Kidney epithelial cell (primary cell): ENCODE results near the gene OSBPL5. TPM values are rescaled to one million over a fixed set of nuclear protein-coding genes. Genes with fewer than 3 reads are reported as not detected.

Source experiments
- DNase-seq: peaks from one replicate; pipeline ENCODE4 v3.0.0-alpha.2; 2010; ENCODE audit warnings: low read depth
- H3K27me3 ChIP-seq: 2 replicates; pipeline ENCODE4 v1.6.0; 2011; ENCODE audit warnings: low read length; ENCODE audit not compliant: control insufficient read depth, insufficient read depth
- H3K36me3 ChIP-seq: 2 replicates; pipeline ENCODE4 v1.5.1; 2011; ENCODE audit warnings: low read length; ENCODE audit not compliant: control insufficient read depth, insufficient read depth
- H3K4me3 ChIP-seq: 2 replicates; pipeline ENCODE4 v1.5.1; 2011; ENCODE audit warnings: low read depth, mild to moderate bottlenecking, control low read depth, low read length
- total RNA-seq: library from RNA; depleted of rRNA; stranded (reverse); fragments of >200 nt; gene quantifications from 2 replicates; pipeline ENCODE4 v1.2.3, GENCODE V29; 2015
- TF ChIP-seq, protein P1 (sequence below): IDR thresholded peaks from 2 replicates; pipeline ENCODE4 v1.5.1; 2011; ENCODE audit warnings: mild to moderate bottlenecking, moderate library complexity, low read length, control low read depth, inconsistent platforms; ENCODE audit not compliant: insufficient read depth, poor library complexity, severe bottlenecking

OSBPL5 gene
- total RNA-seq, 1 donor from 2014 or later = 10.2 TPM

DNA sequence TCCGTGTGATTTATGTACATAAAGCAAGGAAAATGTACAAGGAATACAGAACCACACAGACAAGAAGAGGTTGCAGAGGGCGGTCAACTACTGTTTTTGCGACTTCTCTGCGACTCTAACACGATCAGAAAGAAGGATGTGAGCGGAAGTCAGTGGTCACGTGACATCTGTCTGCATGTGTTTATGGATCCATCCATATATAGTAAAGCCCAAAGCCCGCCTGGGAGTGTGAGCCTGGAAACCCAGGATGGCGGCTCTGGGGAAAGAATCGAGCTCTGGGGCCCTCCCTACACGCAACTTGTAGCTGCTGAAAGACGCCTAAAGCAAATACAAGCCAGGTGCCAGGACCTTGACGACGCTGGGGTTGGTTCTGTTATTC is 8.8 kb downstream of the OSBPL5 start:
- no peak for DNase-seq
- TF ChIP-seq, protein P1, sequence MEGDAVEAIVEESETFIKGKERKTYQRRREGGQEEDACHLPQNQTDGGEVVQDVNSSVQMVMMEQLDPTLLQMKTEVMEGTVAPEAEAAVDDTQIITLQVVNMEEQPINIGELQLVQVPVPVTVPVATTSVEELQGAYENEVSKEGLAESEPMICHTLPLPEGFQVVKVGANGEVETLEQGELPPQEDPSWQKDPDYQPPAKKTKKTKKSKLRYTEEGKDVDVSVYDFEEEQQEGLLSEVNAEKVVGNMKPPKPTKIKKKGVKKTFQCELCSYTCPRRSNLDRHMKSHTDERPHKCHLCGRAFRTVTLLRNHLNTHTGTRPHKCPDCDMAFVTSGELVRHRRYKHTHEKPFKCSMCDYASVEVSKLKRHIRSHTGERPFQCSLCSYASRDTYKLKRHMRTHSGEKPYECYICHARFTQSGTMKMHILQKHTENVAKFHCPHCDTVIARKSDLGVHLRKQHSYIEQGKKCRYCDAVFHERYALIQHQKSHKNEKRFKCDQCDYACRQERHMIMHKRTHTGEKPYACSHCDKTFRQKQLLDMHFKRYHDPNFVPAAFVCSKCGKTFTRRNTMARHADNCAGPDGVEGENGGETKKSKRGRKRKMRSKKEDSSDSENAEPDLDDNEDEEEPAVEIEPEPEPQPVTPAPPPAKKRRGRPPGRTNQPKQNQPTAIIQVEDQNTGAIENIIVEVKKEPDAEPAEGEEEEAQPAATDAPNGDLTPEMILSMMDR = no peak
- H3K4me3 ChIP-seq = no peak overlapping the region
- H3K36me3 ChIP-seq = no peaks in the 10 kb centered on the region
- H3K27me3 ChIP-seq = no peaks in the 10 kb centered on the region

DNA sequence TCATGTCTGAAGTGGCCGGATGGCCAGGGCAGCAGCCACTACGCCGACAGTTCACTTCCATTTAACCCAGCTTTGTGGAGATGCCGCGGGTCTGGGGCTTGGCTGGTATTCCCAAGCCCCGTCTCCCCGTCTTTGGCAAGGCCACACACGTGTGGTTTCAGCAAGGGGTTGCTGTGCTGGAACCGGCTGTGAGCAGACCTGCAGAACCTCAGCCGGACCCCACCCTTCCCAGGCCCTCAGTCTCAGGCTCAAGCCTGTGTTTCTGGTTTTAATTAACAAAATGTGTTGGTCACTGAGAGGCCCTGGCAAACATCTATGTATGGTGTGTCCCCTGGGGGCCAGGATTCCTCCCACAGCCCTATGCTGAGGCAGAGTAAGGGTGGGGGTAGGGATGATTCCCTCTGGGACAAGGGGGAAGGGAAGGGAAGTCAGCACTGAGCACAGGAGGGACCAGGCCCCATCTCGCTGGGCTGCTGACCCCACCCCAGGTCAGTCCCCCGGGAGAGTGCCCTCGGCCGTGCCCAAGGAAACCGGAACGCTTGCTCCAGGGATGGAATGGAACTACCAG is 9.3 kb downstream of the OSBPL5 start:
- DNase-seq = no peak
- H3K27me3 ChIP-seq = no peaks in the 10 kb centered on the region
- no peaks in the 10 kb centered on the region for H3K36me3 ChIP-seq
- TF ChIP-seq, protein P1 = no peak
- no peak overlapping the region for H3K4me3 ChIP-seq

DNA sequence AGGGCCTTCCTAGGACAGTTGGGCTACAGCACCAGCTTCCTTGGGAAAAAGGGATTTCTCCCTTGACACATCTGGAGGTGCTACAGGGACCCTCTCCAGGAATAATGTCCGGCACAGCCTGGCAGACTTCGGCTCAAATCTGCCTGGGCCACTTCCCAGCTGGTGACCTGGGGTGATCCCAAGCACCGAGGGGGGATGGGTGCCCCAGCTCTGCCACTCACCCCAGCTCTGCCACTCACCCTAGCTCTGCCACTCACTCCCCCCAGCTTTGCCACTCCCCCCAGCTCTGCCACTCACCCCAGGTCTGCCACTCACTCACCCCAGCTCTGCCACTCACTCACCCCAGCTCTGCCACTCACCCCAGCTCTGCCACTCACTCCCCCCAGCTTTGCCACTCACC is 9.9 kb downstream of the OSBPL5 start:
- no peak for DNase-seq
- Histone ChIP-seq H3K36me3 (no peaks in the 10 kb centered on the region), H3K4me3 (no peak overlapping the region), H3K27me3 (no peaks in the 10 kb centered on the region)
- TF ChIP-seq, protein P1 = no peak

DNA sequence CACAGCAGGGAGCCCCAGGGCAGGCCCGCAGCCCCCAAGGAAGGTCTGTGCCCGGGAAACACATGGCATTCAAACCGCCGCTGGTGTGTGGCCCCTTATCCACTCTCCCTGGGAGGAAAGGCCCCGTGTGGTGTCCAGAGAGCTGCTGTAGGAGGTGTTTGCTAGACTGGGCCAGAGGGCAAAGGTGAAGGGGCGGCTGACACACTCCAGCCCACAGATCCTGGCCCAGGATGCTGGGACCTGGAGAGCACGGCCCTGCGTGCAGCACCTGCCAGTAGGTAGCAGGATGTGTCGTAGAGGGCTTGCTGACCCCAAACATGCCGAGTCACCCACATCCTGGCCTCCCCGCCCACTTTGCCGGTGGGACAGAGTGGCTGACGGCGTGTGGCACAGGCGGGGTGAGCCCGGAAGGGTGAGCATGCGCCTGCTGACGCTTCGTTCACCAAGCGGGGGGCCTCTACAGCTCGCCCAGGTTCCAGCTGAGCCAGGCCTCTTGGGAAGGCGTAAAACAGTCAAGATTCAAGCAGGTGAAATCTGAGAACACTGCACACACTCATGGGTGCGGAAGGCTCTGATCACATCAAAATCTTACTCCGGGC is 11.0 kb downstream of the OSBPL5 start:
- Histone ChIP-seq H3K4me3 (no peak overlapping the region), H3K36me3 (no peaks in the 10 kb centered on the region), H3K27me3 (no peaks in the 10 kb centered on the region)
- no peak for DNase-seq
- TF ChIP-seq, protein P1 = no peak

DNA sequence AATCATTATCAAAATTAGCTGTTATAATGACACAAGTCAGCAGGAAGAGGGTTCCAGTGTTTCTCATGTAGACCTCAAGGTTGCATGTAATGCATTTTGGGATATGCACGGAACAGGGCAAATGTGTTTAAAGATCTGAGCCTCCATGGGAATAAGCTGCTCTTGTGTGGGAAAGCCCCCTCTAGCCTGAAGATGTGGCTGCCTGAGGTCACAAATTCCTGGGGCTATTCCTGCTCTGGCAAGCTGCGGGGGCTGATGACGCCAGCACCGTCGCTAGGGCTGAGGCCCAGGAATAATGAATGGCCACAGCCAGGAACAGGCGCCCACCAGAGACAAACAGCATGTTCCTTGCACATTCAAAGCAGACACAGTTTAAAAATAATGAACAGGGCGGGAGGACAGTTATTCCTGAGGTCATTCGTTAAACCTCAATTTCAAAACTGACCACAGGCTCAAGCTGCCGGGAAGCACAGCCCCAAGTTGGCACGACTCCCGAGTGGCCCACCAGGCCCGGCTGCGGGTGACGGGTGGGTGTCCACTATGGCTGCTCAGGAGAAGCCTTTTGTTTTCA is 11.7 kb downstream of the OSBPL5 start:
- Histone ChIP-seq H3K4me3 (no peak overlapping the region), H3K36me3 (no peaks in the 10 kb centered on the region), H3K27me3 (no peaks in the 10 kb centered on the region)
- DNase-seq = no peak
- TF ChIP-seq, protein P1 = no peak
